GM19397 (cell line): ENCODE measurements around the gene NBEA.

Experiments
- ATAC-seq: cut with Tn5 transposase; IDR thresholded peaks from one replicate; pipeline ENCODE4 v1.9.1; 2021; ENCODE audit warnings: mild to moderate bottlenecking, moderate library complexity; ENCODE audit not compliant: unreplicated experiment

The NBEA gene

GRCh38 chr13:35554972-35555623 is 613.0 kb downstream of the NBEA start:
- ATAC-seq: no peak

GRCh38 chr13:35557475-35557874 is 615.4 kb downstream of the NBEA start:
- no peak for ATAC-seq

GRCh38 chr13:35561540-35561939 is 619.5 kb downstream of the NBEA start:
- no peak for ATAC-seq

GRCh38 chr13:35565273-35565672 is 623.2 kb downstream of the NBEA start:
- ATAC-seq: no peak

- no peak for ATAC-seq
These were observed 624.3 kb downstream of the NBEA start for GRCh38 chr13:35566340-35566739.

DNA sequence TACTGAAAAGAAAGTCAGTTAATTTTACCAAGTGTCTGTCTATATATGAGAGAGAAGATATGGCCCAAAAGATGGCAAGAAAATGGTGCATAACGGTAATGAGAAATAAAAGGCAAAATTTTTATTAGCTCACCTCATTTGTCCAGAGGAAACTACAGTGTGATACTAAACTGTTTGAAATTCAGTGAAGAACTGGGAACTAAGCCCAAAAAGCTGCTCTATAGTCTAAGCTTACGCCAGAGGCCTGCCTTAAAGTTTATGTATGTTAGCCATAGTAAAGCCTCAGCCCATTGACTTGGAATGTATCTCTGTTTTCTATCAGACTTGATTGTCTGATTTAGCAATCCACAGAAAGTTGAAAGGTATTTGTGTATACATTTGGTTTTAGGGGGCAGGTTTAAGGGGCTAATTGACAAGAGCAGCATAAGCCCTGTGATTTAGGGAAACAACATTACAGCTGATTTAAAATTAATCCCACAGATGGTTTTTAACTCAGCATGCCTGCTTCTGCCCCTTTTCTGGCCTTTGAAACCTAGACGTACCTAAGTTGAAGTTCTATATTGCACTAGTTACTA is 625.4 kb downstream of the NBEA start:
- ATAC-seq: no peak

DNA sequence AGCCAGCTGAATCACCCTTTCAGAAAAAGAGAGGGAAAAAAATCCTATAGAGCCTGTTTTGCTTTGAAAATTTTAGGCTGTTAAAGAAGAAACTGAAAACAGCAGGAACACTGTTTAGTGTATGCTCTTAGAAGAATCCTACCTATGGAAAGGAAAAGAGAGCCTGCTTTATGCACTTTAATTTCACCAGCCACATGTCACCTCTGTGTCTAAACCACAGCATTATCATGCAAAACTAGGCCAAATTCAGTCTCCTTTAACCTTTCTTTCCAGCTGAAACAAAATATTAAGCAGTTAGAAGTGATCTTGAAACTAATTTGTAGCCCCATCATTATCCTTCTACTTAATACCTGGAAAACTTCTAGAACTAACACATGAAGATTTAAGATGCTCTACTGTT is 631.6 kb downstream of the NBEA start:
- ATAC-seq: no peak

GRCh38 chr13:35592457-35592856 is 650.4 kb downstream of the NBEA start:
- ATAC-seq: no peak

- ATAC-seq: no peak
These were observed 651.6 kb downstream of the NBEA start for GRCh38 chr13:35593651-35594050.

GRCh38 chr13:35594096-35594495 is 652.0 kb downstream of the NBEA start:
- no peak for ATAC-seq

DNA sequence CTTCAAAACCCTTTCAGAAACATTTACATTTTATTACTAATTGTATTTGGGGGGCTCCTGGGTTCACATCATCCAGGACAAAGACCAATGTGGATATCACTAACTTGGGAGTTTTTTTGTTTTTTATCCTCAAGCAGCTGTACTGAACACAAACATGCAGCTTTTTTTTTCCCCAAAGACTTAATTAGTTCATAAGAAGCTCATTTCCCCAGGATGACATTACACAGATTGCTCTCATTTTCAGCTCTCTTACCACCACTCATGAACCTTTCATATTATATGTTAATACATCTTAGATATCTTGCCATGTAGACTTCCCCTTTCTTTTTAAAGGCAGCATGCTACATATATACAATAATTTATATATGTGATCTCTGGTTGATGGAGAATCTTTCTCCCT is 653.1 kb downstream of the NBEA start:
- ATAC-seq: no peak

GRCh38 chr13:35596321-35597030 is 654.4 kb downstream of the NBEA start:
- no peak for ATAC-seq

GRCh38 chr13:35597451-35597850 is 655.4 kb downstream of the NBEA start:
- ATAC-seq: no peak

DNA sequence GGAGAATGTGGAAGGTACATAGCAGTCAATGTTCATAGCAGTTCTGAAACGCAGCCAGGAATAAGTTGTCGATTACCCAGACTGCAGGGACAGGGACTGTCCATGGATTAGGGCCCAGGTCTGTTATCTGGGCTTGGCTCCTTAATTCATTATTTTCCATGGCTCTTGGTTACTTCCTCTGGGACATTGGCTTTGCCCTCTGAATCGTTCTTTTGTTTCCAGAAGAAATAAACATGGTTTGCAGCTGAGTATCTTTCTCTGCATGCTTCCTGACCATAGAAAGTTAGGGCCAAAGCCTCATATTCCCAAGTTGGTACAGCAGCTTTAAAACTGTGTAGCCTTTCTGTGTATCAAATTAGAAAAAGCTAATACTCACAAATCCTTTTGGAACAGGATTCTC is 656.2 kb downstream of the NBEA start:
- ATAC-seq: no peak

DNA sequence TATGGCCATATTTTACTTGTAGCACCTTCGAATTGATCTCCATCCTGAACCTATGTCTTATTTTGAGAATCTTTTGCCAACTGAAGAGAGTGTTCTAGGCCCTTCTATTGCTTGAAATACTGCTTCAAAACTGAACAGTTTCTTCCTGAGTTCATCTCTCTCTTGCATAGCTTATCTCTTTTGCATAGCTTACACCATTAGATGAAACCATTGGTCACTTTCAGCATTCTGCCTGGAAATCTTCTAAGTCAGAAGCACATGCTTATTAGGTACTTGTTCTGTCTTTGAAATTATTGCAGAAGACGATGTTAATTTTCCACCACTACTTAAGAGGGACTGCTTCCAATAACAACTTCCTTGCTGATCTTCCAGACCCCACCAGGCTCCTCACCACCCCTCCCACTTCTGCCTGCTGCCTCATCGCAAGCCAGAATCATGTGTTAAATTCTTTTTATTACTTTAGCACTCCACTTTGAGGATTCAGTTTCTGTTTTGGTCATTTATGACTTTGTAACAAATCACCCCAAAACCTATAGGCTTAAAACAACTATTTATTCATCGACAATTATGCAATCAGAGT is 656.8 kb downstream of the NBEA start:
- ATAC-seq: no peak

GRCh38 chr13:35599384-35599783 is 657.3 kb downstream of the NBEA start:
- ATAC-seq: no peak

GRCh38 chr13:35600137-35600536 is 658.1 kb downstream of the NBEA start:
- no peak for ATAC-seq

DNA sequence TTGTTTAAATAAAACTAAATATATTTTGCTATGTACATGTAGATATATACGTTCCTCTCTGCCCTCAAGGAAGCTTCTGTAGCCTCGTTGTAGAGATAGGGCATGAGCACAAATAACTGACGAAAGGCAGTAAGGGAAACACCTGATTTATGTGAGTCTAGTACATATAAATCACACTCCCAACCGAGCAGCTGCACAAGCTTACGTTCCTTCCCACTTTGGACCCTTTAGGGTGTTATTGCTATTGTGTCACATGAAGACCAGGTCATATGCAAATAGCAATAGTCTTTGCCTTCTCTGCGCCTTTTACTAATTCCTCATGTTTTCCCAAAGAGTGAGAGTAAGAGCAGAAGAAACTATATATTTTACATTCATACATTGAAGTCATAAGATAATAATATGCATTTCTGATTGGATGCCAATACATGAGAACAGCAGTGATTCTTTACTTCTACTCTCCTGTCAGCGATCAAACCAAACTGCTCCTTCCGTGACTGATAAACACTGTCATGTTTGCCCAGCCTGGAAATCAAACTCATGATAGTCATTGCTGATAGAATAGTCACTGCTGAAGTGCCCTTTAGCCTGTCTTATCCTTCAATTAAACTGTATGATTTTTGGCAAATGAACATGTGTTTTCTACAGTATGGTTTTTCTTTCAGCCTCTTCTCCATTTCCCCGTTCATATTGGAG is 661.7 kb downstream of the NBEA start:
- no peak for ATAC-seq

DNA sequence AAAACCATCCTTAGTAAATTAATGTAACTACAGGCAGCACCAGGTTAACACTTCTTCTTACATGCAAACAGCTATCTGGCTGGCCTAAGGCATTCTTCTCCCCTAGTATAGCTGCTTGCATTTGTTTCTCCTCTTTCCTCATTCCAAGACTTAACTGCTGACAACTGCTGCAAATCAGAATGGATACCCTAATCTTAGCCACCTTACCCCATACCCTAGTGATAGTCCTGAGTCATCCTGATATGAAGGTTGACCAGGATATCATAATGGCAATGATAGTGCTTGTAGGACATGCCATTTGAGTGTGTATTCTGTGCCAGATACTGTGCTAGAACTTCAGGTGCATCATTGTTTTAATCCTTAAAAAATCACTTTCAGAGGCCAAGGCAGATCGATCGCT is 672.6 kb downstream of the NBEA start:
- ATAC-seq: no peak

- no peak for ATAC-seq
These were observed 675.4 kb downstream of the NBEA start for GRCh38 chr13:35617420-35617819.

- ATAC-seq: no peak
These were observed 676.6 kb downstream of the NBEA start for GRCh38 chr13:35618565-35619083.
